ENCODE results near the gene RAP1GDS1. TPM values are rescaled to one million over a fixed set of nuclear protein-coding genes. Genes with fewer than 3 reads are reported as not detected.
A peak's percentile ranks its signal among the peaks of the same experiment; 100 is the strongest.

RAP1GDS1 gene
- total RNA-seq, 1 donor from 2014 or later, result 64.5 TPM

GRCh38 chr4:98275145-98275544 is 14.0 kb downstream of the RAP1GDS1 start:
- H3K4me3 Mint-ChIP-seq (ENCODE audit: unreplicated experiment), result no peak overlapping the region
- H3K9me3 Mint-ChIP-seq (ENCODE audit: unreplicated experiment), result no peaks in the 10 kb centered on the region
- no peak overlapping the region for H3K4me2 ChIP-seq (ENCODE audit: low read length)
- peak; percentile 45 for FAIRE-seq
- H3K9me3 ChIP-seq (ENCODE audit: insufficient read depth, low read depth, low read length), result no peaks in the 10 kb centered on the region
- peaks cover 18% of the 10 kb centered on the region for H3K36me3 Mint-ChIP-seq (ENCODE audit: low read depth, unreplicated experiment)
- no peaks in the 10 kb centered on the region for H3K4me1 ChIP-seq (ENCODE audit: insufficient read depth, low read length)
- H4K20me1 ChIP-seq (ENCODE audit: insufficient read depth, low read length), result peaks cover 50% of the 10 kb centered on the region
- H3K27ac Mint-ChIP-seq (ENCODE audit: unreplicated experiment), result no peak overlapping the region
- DNase-seq (ENCODE audit: low read depth), result no peak
- no peak overlapping the region for H3K27ac ChIP-seq (ENCODE audit: low read depth, low read length)
- no peak for TF ChIP-seq CTCF (IDR thresholded peaks at IDR 0.05; ENCODE audit: insufficient read depth, low read depth, low read length)
- no peak for TF ChIP-seq EZH2 (IDR thresholded peaks at IDR 0.05; ENCODE audit: insufficient read depth, low read length)
- no peaks in the 10 kb centered on the region for H3K27me3 Mint-ChIP-seq (ENCODE audit: low read depth, unreplicated experiment)
- no peaks in the 10 kb centered on the region for H3K27me3 ChIP-seq (ENCODE audit: insufficient read depth, low read length)
- H2AFZ ChIP-seq (ENCODE audit: low read depth, low read length), result no peak overlapping the region
- no peak overlapping the region for H3K9ac ChIP-seq (ENCODE audit: low read length)
- H3K79me2 ChIP-seq (ENCODE audit: insufficient read depth, low read length), result peaks cover 95% of the 10 kb centered on the region
- H3K36me3 ChIP-seq (ENCODE audit: insufficient read depth, low read length), result no peaks in the 10 kb centered on the region
- H3K4me1 Mint-ChIP-seq (ENCODE audit: low read depth, unreplicated experiment), result no peaks in the 10 kb centered on the region
- H3K4me3 ChIP-seq (ENCODE audit: insufficient read depth, low read depth, low read length), result no peak overlapping the region

- H3K4me2 ChIP-seq (ENCODE audit: low read length), result no peak overlapping the region
- peak; percentile 23 for DNase-seq (ENCODE audit: low read depth)
- H3K4me1 ChIP-seq (ENCODE audit: insufficient read depth, low read length), result no peaks in the 10 kb centered on the region
- peaks cover 8% of the 10 kb centered on the region for H3K36me3 Mint-ChIP-seq (ENCODE audit: low read depth, unreplicated experiment)
- H3K27me3 ChIP-seq (ENCODE audit: insufficient read depth, low read length), result no peaks in the 10 kb centered on the region
- H3K27ac Mint-ChIP-seq (ENCODE audit: unreplicated experiment), result no peak overlapping the region
- H3K4me1 Mint-ChIP-seq (ENCODE audit: low read depth, unreplicated experiment), result peaks cover 17% of the 10 kb centered on the region
- peaks cover 17% of the 10 kb centered on the region for H4K20me1 ChIP-seq (ENCODE audit: insufficient read depth, low read length)
- no peak overlapping the region for H2AFZ ChIP-seq (ENCODE audit: low read depth, low read length)
- no peaks in the 10 kb centered on the region for H3K27me3 Mint-ChIP-seq (ENCODE audit: low read depth, unreplicated experiment)
- no peaks in the 10 kb centered on the region for H3K36me3 ChIP-seq (ENCODE audit: insufficient read depth, low read length)
- H3K27ac ChIP-seq (ENCODE audit: low read depth, low read length), result no peak overlapping the region
- H3K4me3 ChIP-seq (ENCODE audit: insufficient read depth, low read depth, low read length), result no peak overlapping the region
- H3K9ac ChIP-seq (ENCODE audit: low read length), result no peak overlapping the region
- peaks cover 80% of the 10 kb centered on the region for H3K79me2 ChIP-seq (ENCODE audit: insufficient read depth, low read length)
- FAIRE-seq, result no peak
- H3K9me3 ChIP-seq (ENCODE audit: insufficient read depth, low read depth, low read length), result no peaks in the 10 kb centered on the region
- H3K4me3 Mint-ChIP-seq (ENCODE audit: unreplicated experiment), result no peak overlapping the region
- H3K9me3 Mint-ChIP-seq (ENCODE audit: unreplicated experiment), result peaks cover 9% of the 10 kb centered on the region
- TF ChIP-seq EZH2 (IDR thresholded peaks at IDR 0.05; ENCODE audit: insufficient read depth, low read length) (no peak), CTCF (IDR thresholded peaks at IDR 0.05; ENCODE audit: insufficient read depth, low read depth, low read length) (no peak)
Observed at GRCh38 chr4:98283219-98284189, 22.3 kb downstream of the RAP1GDS1 start.

DNA sequence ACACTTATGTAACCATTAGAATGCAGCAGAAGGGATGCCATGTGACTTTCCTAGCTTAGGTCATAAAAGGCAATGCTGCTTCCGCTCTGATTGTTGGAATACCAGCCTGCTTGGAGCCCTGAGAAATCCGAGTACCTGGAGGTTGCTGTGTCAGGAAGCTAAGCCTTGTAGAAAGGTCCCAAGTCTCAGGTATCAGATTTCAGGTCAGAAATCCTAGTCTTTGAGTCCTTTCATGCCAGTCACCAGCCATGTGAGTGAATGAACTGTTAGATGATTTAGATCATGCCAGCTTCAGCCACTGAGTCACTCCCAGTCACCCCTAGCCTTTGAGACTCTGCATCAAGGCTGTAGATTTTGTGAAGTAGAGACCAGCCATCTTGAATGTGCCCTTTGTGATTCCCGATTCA is 23.5 kb downstream of the RAP1GDS1 start:
- peaks cover 18% of the 10 kb centered on the region for H3K4me1 Mint-ChIP-seq (ENCODE audit: low read depth, unreplicated experiment)
- peak overlapping the region; percentile 27 for H3K27ac Mint-ChIP-seq (ENCODE audit: unreplicated experiment)
- H3K27me3 Mint-ChIP-seq (ENCODE audit: low read depth, unreplicated experiment), result no peaks in the 10 kb centered on the region
- H3K79me2 ChIP-seq (ENCODE audit: insufficient read depth, low read length), result peaks cover 82% of the 10 kb centered on the region
- H3K4me2 ChIP-seq (ENCODE audit: low read length), result no peak overlapping the region
- H3K36me3 Mint-ChIP-seq (ENCODE audit: low read depth, unreplicated experiment), result peaks cover 8% of the 10 kb centered on the region
- H3K9ac ChIP-seq (ENCODE audit: low read length), result no peak overlapping the region
- H2AFZ ChIP-seq (ENCODE audit: low read depth, low read length), result no peak overlapping the region
- no peaks in the 10 kb centered on the region for H3K36me3 ChIP-seq (ENCODE audit: insufficient read depth, low read length)
- no peaks in the 10 kb centered on the region for H3K27me3 ChIP-seq (ENCODE audit: insufficient read depth, low read length)
- H3K4me3 Mint-ChIP-seq (ENCODE audit: unreplicated experiment), result no peak overlapping the region
- H3K27ac ChIP-seq (ENCODE audit: low read depth, low read length), result no peak overlapping the region
- H3K4me1 ChIP-seq (ENCODE audit: insufficient read depth, low read length), result no peaks in the 10 kb centered on the region
- peaks cover 9% of the 10 kb centered on the region for H3K9me3 Mint-ChIP-seq (ENCODE audit: unreplicated experiment)
- DNase-seq (ENCODE audit: low read depth) (peak; percentile 19), FAIRE-seq (no peak)
- H4K20me1 ChIP-seq (ENCODE audit: insufficient read depth, low read length), result peaks cover 20% of the 10 kb centered on the region
- no peaks in the 10 kb centered on the region for H3K9me3 ChIP-seq (ENCODE audit: insufficient read depth, low read depth, low read length)
- H3K4me3 ChIP-seq (ENCODE audit: insufficient read depth, low read depth, low read length), result no peak overlapping the region
- no peak for TF ChIP-seq CTCF (IDR thresholded peaks at IDR 0.05; ENCODE audit: insufficient read depth, low read depth, low read length)
- TF ChIP-seq EZH2 (IDR thresholded peaks at IDR 0.05; ENCODE audit: insufficient read depth, low read length), result no peak

All from astrocyte (in vitro differentiated cells and primary cell).